HFFc6 (cell line): Measurements from ENCODE around the gene KEL. TPM values are rescaled to one million over a fixed set of nuclear protein-coding genes. Genes with fewer than 3 reads are reported as not detected.

Experiments used
- DNase-seq: peaks from one replicate; pipeline ENCODE4 v3.0.0-alpha.2; 2018
- H3K27ac Mint-ChIP-seq: 2 replicates; pipeline ENCODE4 v1.8.0; 2020; ENCODE audit warnings: mild to moderate bottlenecking, mixed read lengths
- H3K27me3 Mint-ChIP-seq: 2 replicates; pipeline ENCODE4 v1.8.0; 2021; ENCODE audit warnings: mild to moderate bottlenecking, moderate library complexity, mixed read lengths; ENCODE audit not compliant: insufficient read depth
- H3K36me3 Mint-ChIP-seq: 2 replicates; pipeline ENCODE4 v1.8.0; 2021; ENCODE audit warnings: low read depth, mixed read lengths
- H3K4me1 Mint-ChIP-seq: 2 replicates; pipeline ENCODE4 v1.8.0; 2020; ENCODE audit warnings: low read depth, mixed read lengths
- H3K4me3 Mint-ChIP-seq: 2 replicates; pipeline ENCODE4 v1.8.0; 2020; ENCODE audit warnings: mild to moderate bottlenecking, moderate library complexity, mixed read lengths
- H3K9me3 Mint-ChIP-seq: 2 replicates; pipeline ENCODE4 v1.8.0; 2020; ENCODE audit warnings: mild to moderate bottlenecking, mixed read lengths
- CTCF ChIP-seq: fragments of 200-600 bp; sonication (generic); IDR thresholded peaks from 2 replicates; pipeline ENCODE4 v1.5.0; 2021; ENCODE audit warnings: antibody characterized with exemption, mild to moderate bottlenecking
- total RNA-seq, 6 experiments: library from RNA; stranded (reverse); fragmentation: NEBNext Ultra II Directional; extraction: Animal tissue kit (Norgen Biotek cat#: 25700); gene quantifications; 2 replicates in 1 of 6; 3 replicates in 5 of 6; pipeline ENCODE4 v1.2.3, GENCODE V29; 2021

The KEL gene
- total RNA-seq, 6 experiments from 2014 or later = not detected

DNA sequence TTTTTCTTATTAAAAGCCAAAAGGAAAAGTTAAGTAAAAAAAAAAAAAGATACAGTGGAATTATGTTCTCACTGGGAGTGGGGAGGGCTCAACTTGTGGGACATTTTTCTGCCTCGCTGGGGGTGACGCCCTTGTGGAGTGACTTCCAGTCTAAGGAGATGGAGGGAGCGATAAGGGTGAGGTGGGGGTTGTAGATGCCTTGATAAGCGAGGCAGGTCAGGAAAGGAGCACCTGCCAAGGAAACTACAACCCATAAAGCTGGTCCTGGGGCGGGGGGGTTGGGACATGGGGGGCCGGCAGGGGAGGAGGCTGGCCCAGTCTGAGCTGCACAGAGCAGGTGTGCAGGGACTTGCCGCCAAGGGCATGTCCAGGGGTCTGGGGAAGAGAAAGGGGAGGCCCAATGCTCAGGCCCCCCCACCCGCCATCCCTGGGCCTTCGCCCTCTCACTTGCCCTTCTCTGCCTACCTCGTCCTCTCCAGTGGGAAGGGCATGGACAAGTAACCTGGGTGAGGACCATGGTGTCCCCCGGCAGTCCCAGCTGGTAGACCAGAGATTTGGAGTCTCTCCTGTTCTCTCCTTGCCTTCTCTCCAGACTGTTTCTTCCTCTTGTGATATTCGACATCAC lies 26.1 kb downstream of the KEL start:
- H3K9me3 Mint-ChIP-seq = peaks cover 4% of the 10 kb centered on the region; the same call in 1 of the 2 replicates
- no peak for DNase-seq
- peaks cover 12% of the 10 kb centered on the region for H3K27me3 Mint-ChIP-seq
- H3K4me1 Mint-ChIP-seq = no peaks in the 10 kb centered on the region
- TF ChIP-seq CTCF = no peak
- no peak overlapping the region for H3K27ac Mint-ChIP-seq
- no peaks in the 10 kb centered on the region for H3K36me3 Mint-ChIP-seq
- H3K4me3 Mint-ChIP-seq = no peak overlapping the region

- Mint-ChIP-seq H3K27ac (no peak overlapping the region), H3K4me1 (no peaks in the 10 kb centered on the region), H3K9me3 (peaks cover 4% of the 10 kb centered on the region; the same call in 1 of the 2 replicates), H3K4me3 (no peak overlapping the region), H3K36me3 (no peaks in the 10 kb centered on the region), H3K27me3 (peaks cover 18% of the 10 kb centered on the region)
- DNase-seq = no peak
- TF ChIP-seq CTCF = no peak
Measured at GRCh38 chr7:142934056-142934455, 28.1 kb downstream of the KEL start.

GRCh38 chr7:142933624-142934023 lies 28.5 kb downstream of the KEL start, which contains the start of gene TRPV5:
TSS of gene TRPV5 (minus strand) at chr7:142933746. CDS start at chr7:142933459, 287 bp downstream.
- no peaks in the 10 kb centered on the region for H3K36me3 Mint-ChIP-seq

DNA sequence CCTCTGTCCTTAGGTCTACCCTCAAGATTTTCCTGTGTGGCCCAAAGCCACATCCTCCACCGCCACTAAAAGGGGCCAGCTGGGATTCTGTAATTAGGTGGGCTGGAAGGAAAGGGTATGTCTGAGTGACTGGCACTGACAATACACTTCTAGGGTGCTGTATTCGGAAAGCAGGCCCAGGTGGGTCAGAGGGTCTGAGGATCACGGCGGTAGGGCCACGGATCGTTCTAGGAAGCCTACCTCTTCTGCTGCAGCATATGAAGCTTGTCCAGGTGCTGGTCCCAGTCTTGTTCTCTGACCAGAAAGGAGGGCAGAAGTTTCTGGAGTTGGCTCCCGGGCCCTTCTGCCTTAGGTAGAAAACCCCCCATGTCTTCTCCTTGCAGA lies 29.1 kb downstream of the KEL start:
- no peak for TF ChIP-seq CTCF
- DNase-seq = no peak
- Mint-ChIP-seq H3K36me3 (no peaks in the 10 kb centered on the region), H3K27me3 (peaks cover 18% of the 10 kb centered on the region), H3K4me3 (no peak overlapping the region), H3K9me3 (peaks cover 4% of the 10 kb centered on the region; the same call in 1 of the 2 replicates), H3K27ac (no peak overlapping the region), H3K4me1 (no peaks in the 10 kb centered on the region)

More at GRCh38 chr7:142933624-142934023, 28.5 kb downstream of the KEL start, which contains the start of gene TRPV5:
- no peak within 1 kb of the TSS for H3K4me3 Mint-ChIP-seq
- DNase-seq = no peak
- peaks cover 4% of the 10 kb centered on the region; the same call in 1 of the 2 replicates for H3K9me3 Mint-ChIP-seq
- no peak within 1 kb of the TSS for H3K27ac Mint-ChIP-seq
- no peaks in the 10 kb centered on the region for H3K4me1 Mint-ChIP-seq
- H3K27me3 Mint-ChIP-seq = peaks cover 17% of the 10 kb centered on the region
- no peak for TF ChIP-seq CTCF

DNA sequence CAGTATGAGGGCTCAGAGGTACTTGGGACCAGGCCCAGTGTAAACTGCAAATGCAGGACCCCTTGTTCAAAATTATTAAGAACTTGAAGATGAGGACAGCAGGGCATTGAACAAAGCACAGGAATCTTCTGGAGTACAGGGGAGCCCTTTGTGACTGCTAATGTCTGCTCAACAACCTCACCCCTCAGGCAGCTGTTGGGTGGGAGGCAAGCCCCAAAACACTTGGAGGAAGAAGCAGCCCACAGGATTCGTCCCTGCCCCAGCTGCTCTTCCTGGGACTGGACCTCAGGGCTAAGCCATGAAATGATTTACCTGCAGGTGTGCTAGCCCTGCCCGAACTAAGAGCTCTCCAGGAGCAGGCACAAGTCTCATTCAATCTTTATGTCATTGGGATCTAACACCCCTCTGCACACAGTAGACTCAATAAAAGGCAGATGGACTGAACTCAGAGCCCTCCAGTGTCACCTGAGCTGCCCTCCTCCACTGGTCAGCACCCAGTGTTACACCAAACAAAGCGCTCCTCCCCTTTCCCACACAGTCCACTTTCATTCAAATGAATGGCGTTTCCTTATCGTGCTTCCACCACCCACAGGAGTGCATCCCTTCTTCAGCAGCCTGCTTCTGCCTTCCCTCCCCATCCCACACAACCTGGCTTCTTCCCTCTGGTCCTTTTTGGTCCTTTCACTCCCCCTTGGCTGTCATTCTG lies 29.6 kb downstream of the KEL start:
- Mint-ChIP-seq H3K4me1 (no peaks in the 10 kb centered on the region), H3K27ac (no peak overlapping the region), H3K36me3 (no peaks in the 10 kb centered on the region), H3K27me3 (peaks cover 19% of the 10 kb centered on the region), H3K4me3 (no peak overlapping the region), H3K9me3 (peaks cover 4% of the 10 kb centered on the region; the same call in 1 of the 2 replicates)
- DNase-seq = no peak
- no peak for TF ChIP-seq CTCF
